ENCODE data around the gene BTBD8.

BTBD8 gene

GRCh38 chr1:92228401-92228800 lies 148.3 kb downstream of the BTBD8 start:
- Histone ChIP-seq H3K27ac (ENCODE audit: low read depth, low read length) (no peak overlapping the region), H3K36me3 (ENCODE audit: insufficient read depth, low read length) (no peaks in the 10 kb centered on the region), H3K4me3 (ENCODE audit: low read depth, low read length) (no peak overlapping the region), H3K79me2 (ENCODE audit: control insufficient read depth, insufficient read depth, low read length, unreplicated experiment) (no peaks in the 10 kb centered on the region), H3K4me1 (ENCODE audit: control insufficient read depth, insufficient read depth, low read length, unreplicated experiment) (no peaks in the 10 kb centered on the region), H3K27me3 (ENCODE audit: insufficient read depth, low read length) (no peaks in the 10 kb centered on the region), H2AFZ (ENCODE audit: low read length, unreplicated experiment) (no peak overlapping the region)

DNA sequence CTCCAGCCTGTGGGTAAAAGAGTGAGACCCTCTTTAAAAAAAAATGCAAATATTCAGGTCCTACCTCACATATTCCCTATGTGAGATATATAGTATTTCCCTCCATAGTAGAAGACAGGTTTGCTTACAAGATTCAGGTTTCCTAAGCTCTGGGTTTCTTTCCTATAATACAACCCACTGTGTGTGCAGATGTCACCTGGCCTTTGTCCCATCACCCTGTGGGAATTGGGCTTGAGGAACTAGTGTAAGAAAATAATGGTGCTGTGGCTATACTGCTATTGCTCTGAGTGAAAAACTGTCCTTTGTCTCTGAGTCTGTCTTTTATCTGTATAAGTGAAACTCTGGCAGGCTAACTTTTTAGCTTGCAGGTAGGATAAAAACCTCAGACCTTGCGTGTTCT lies 150.6 kb downstream of the BTBD8 start:
- Histone ChIP-seq H2AFZ (ENCODE audit: low read length, unreplicated experiment) (no peak overlapping the region), H3K4me3 (ENCODE audit: low read depth, low read length) (no peak overlapping the region), H3K27me3 (ENCODE audit: insufficient read depth, low read length) (no peaks in the 10 kb centered on the region), H3K4me1 (ENCODE audit: control insufficient read depth, insufficient read depth, low read length, unreplicated experiment) (no peaks in the 10 kb centered on the region), H3K79me2 (ENCODE audit: control insufficient read depth, insufficient read depth, low read length, unreplicated experiment) (no peaks in the 10 kb centered on the region), H3K27ac (ENCODE audit: low read depth, low read length) (no peak overlapping the region), H3K36me3 (ENCODE audit: insufficient read depth, low read length) (no peaks in the 10 kb centered on the region)
